Endometrial microvascular endothelial cells (primary cell): Measurements from ENCODE around the gene NUDT19. TPM values are rescaled to one million over a fixed set of nuclear protein-coding genes. Genes with fewer than 3 reads are reported as not detected.

ENCODE experiments used
- in situ Hi-C: cut with HindIII; loops from 2 replicates; pipeline ENCODE4 v1.10.0; 2017; ENCODE audit warnings: low sequenced_read_pairs, low pct_unique_long_range_greater_than_20kb; ENCODE audit errors: inconsistent ontology term
- total RNA-seq: library from RNA; depleted of rRNA; stranded (reverse); fragments of >200 nt; gene quantifications from one replicate; pipeline ENCODE4 v1.2.3, GENCODE V29; 2015; ENCODE audit errors: inconsistent ontology term

NUDT19 gene
- total RNA-seq, 1 donor from 2014 or later, result 20.3 TPM

GRCh38 chr19:32748948-32749347 is 57.3 kb downstream of the NUDT19 start:
- in situ Hi-C loops, result no loop called here

DNA sequence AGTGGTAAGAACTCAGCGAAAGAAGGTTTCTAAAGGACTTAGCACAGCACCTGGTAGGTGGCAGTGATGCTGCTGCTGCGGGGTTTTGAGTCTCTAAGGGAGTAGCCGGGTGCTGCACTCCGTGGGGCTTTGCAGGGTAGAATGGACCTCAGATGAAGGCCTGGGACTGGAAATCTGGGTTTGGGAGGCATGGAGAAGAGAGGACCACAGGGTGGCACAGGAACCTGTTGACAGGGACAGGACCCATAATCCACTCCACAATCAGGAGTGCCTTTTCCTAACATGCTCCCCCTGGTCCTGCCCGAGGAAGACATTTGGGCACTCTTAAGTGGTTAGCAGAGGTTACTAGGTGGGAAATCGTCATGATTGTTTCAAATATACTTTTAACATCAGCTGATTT is 57.7 kb downstream of the NUDT19 start:
- in situ Hi-C loops, result no loop called here

GRCh38 chr19:32750441-32751055 is 58.9 kb downstream of the NUDT19 start:
- in situ Hi-C loops, result no loop called here

GRCh38 chr19:32751066-32751465 is 59.4 kb downstream of the NUDT19 start:
- in situ Hi-C loops, result no loop called here

GRCh38 chr19:32757189-32757588 is 65.6 kb downstream of the NUDT19 start:
- in situ Hi-C loops, result no loop called here

Other genes starting within 250 kb of the NUDT19 start
- gene PDCD5, start 110.6 kb upstream of the NUDT19 start, total RNA-seq, result 147 TPM
- 34.8 TPM for gene ANKRD27, start 16.6 kb upstream of the NUDT19 start, total RNA-seq
- gene RGS9BP, start 16.0 kb upstream of the NUDT19 start, total RNA-seq, result not detected
- not detected for gene TDRD12, start 27.9 kb downstream of the NUDT19 start, total RNA-seq
- gene SLC7A9, start 177.9 kb downstream of the NUDT19 start, total RNA-seq, result not detected